DMS53 treated with DMSO at 0.1 percent for 48 hours (cell line): Measurements from ENCODE around the gene PFDN1.
"Not testable (repeated sequence)": the region's sequence is repeated elsewhere in the genome, so short reads cannot be mapped to it uniquely, and the experiment has no call there.

Experiments used
- DNase-seq: peaks from one replicate; lab custom pipeline; 2025; ENCODE audit not compliant: unreplicated experiment; lab: John Stamatoyannopoulos, UW

PFDN1 gene

GRCh38 chr5:140217299-140218026, 85.4 kb downstream of the PFDN1 start:
- DNase-seq, result no peak

- DNase-seq, result no peak
Observed at GRCh38 chr5:140216478-140217074, 86.3 kb downstream of the PFDN1 start.

GRCh38 chr5:140215276-140215675, 87.6 kb downstream of the PFDN1 start:
- DNase-seq, result no peak

- DNase-seq, result no peak
Observed at GRCh38 chr5:140214831-140215230, 88.1 kb downstream of the PFDN1 start.

- DNase-seq, result no peak
Observed at GRCh38 chr5:140213370-140213983, 89.4 kb downstream of the PFDN1 start.

- no peak for DNase-seq
Observed at GRCh38 chr5:140208065-140208464, 94.8 kb downstream of the PFDN1 start.

- no peak for DNase-seq
Observed at GRCh38 chr5:140207250-140207964, 95.5 kb downstream of the PFDN1 start.

- DNase-seq, result no peak
Observed at GRCh38 chr5:140205952-140206351, 96.9 kb downstream of the PFDN1 start.

- no peak for DNase-seq
Observed at GRCh38 chr5:140205216-140205615, 97.7 kb downstream of the PFDN1 start.

GRCh38 chr5:140202610-140203009, 100.3 kb downstream of the PFDN1 start:
- no peak for DNase-seq

- no peak for DNase-seq
Observed at GRCh38 chr5:140202078-140202477, 100.8 kb downstream of the PFDN1 start.

GRCh38 chr5:140198915-140199314, 104.0 kb downstream of the PFDN1 start:
- not testable (repeated sequence) for DNase-seq

GRCh38 chr5:140197023-140197422, 105.9 kb downstream of the PFDN1 start:
- no peak for DNase-seq

GRCh38 chr5:140196115-140196814, 106.6 kb downstream of the PFDN1 start:
- DNase-seq, result no peak
